ENCODE measurements around the gene PLTP.
A peak's percentile ranks its signal among the peaks of the same experiment; 100 is the strongest.

PLTP gene

DNA sequence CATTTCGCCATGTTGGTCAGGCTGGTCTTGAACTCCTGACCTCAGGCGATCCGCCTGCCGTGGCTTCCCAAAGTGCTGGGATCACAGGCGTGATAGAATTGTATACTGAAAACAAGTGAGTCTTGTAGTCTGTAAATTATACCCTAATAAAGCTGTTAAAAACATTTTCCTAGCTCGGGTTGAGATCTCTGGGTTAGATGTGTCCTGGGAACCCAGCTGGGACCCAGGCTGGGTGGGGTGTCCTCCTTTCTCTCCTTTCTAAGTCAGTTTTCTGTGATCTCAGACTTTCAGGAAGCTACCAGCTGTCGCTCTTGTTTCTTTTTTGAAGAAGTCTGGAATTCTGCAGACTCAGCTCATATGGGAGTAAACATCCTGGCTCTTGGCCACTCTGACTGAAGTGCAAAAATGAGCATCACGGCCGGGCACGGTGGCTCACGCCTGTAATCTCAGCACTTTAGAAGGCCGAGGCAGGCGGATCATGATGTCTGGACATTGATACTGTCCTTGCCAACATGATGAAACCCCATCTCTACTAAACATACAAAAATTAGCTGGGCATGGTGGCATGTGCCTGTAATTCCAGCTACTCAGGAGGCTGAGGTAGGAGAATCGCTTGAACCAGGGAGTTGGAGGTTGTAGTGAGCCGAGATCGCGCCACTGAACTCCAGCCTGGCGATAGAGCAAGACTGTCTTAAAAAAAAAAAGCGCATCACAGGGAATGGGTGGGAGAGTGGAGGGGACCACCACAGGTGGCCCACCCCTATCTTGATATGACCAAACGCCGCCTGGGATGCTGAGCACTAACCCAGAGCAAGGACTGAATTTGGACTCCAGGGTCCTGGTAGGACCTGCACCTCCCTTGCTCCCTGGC is 12.7 kb upstream of the PLTP start:
- DNase-seq = no peak
- in situ Hi-C loops (cut with HindIII; ENCODE audit: low pct_ligation_motif_present, low pct_unique_long_range_greater_than_20kb, low sequenced_read_pairs) = no loop called here

- DNase-seq = no peak
- in situ Hi-C loops (cut with HindIII; ENCODE audit: low pct_ligation_motif_present, low pct_unique_long_range_greater_than_20kb, low sequenced_read_pairs) = no loop called here
These were observed 9.6 kb upstream of the PLTP start for GRCh38 chr20:45921337-45922189.

DNA sequence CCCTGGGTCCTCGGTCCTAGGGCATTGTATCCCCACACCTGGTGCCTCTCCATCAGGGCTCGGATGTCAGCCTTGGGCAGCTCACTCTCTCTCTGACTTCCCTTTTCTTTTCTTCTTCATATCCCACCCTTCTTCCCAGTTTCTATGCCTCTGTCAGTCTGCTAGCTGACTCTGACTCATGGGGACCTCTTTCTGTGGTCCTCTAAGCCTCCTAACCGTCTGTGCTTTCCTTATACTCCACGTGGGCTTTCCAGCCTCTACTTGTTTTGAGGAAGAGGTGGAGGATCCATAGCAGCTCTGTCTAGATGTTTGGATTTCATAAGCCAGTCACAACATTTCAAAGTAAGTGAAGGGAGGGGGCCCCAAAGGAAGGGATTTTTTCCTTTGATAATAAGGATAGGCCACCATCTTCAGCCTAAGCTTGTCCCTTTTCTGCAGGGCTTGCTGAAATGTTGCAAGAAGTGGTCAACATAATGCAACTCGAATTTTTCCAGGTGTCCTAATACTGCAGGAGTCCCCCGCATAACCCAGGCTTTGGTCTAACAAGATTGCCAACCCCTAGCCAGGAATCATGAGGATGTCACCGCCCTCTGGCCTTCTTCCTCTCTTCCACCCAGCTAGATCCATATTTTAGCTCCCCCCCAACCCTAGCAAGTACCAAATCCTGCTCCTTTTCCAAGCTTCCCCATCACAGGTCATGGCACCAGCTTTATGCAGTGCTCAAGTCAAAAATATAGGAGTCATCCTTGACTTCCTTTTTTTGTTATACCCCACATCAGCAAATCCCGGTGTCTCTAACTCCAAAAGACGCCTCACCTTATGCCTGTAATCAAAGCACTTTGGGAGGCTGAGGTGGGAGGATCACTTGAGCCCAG is 8.7 kb upstream of the PLTP start:
- DNase-seq = no peak
- in situ Hi-C loops (cut with HindIII; ENCODE audit: low pct_ligation_motif_present, low pct_unique_long_range_greater_than_20kb, low sequenced_read_pairs) = no loop called here

DNA sequence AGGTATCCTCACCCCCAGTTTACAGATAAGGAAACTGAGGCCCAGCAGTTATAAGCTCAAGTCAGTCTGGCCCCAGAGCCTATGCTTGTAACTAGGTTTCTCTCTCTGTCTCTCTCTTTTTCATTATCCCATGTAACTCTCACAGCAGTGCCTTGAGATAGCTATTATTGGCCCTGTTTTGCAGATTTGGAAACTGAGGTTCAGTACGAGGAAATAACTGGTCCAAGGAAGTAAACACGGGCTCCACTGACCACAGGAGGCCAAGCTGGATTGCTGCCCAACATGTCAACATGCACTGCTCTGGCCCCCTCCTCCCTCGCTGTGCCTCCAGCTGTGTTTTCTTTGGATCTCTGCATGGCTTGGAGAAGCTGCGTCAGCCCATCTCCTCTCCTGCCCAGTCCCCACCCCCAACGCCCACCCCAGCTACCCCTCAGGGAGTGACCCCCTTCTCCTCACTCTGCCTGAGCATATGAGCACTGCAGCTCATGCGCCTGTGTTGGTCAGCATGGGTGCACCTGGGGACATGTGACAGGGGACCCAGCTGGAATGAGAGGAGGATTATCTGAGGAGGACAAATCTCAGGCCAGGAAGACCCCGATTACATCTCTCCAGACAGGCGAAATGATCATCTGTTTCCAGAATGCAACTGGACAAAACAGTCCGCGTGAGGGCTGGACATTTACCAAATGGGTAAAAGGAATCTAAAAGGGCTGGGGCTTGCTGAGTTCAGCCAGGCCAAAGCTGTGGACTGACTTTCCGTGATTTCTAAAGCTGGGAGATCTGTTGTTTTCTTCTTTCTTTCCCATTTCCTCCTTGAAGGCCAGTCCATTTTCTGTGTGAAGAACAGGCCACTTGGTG is 7.8 kb upstream of the PLTP start:
- DNase-seq = no peak
- in situ Hi-C loops (cut with HindIII; ENCODE audit: low pct_ligation_motif_present, low pct_unique_long_range_greater_than_20kb, low sequenced_read_pairs) = no loop called here

GRCh38 chr20:45918779-45919537 is 7.0 kb upstream of the PLTP start:
- in situ Hi-C loops (cut with HindIII; ENCODE audit: low pct_ligation_motif_present, low pct_unique_long_range_greater_than_20kb, low sequenced_read_pairs) = no loop called here
- no peak for DNase-seq

DNA sequence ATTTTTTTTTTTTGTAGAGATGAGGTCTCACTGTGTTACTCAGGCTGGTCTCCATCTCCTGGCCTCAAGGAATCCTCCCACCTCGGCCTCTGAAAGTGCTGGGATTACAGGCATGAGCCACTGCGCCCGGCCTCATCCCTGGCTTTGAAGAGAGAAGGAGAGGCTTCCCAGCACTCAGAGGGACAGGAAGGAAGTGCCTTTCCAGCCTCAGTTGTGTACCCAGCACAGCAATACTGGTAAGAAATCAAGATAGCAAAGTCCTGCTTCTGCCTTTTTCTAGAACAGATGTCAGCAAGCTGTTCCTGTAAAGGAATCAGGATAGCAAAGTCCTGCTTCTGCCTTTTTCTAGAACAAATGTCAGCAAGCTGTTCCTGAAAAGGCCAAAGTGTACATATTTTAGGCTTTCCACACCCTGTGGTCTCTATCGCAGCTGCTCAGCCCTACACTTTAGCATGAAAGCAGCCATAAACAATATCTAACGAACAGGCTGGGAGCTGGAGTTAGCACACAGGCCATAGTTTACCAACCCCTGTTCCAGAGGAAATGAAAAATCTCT is 6.3 kb upstream of the PLTP start:
- DNase-seq = no peak
- in situ Hi-C loops (cut with HindIII; ENCODE audit: low pct_ligation_motif_present, low pct_unique_long_range_greater_than_20kb, low sequenced_read_pairs) = no loop called here

- no peak for DNase-seq
- in situ Hi-C loops (cut with HindIII; ENCODE audit: low pct_ligation_motif_present, low pct_unique_long_range_greater_than_20kb, low sequenced_read_pairs) = no loop called here
These were observed 5.8 kb upstream of the PLTP start for GRCh38 chr20:45917790-45918141.

DNA sequence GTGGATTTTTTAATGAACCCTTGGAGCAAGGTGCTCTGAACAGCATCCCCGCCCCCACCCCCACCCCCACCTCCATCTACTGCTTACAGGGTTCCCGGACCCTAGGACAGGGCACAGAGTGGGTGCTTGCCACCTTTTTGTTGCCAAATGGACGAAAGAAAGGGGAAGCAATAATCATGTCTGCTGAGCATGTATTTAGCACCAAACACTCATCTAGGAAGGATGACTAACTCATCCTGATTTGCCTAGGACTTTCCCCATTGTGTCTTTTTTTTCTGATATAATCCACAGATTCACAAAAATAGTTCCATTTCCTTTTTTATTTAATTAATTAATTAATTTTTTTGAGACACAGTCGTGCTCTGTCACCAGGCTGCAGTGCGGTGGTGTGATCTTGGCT is 1.2 kb upstream of the PLTP start:
- in situ Hi-C loops (cut with HindIII; ENCODE audit: low pct_ligation_motif_present, low pct_unique_long_range_greater_than_20kb, low sequenced_read_pairs) = no loop called here
- DNase-seq = no peak

GRCh38 chr20:45912344-45912682 is 358 bp upstream of the PLTP start:
- no peak for DNase-seq
- in situ Hi-C loops (cut with HindIII; ENCODE audit: low pct_ligation_motif_present, low pct_unique_long_range_greater_than_20kb, low sequenced_read_pairs) = no loop called here

- in situ Hi-C loops (cut with HindIII; ENCODE audit: low pct_ligation_motif_present, low pct_unique_long_range_greater_than_20kb, low sequenced_read_pairs) = no loop called here
- peak; percentile 99 for DNase-seq
These were observed 1.1 kb downstream of the PLTP start for GRCh38 chr20:45910670-45911485.

DNA sequence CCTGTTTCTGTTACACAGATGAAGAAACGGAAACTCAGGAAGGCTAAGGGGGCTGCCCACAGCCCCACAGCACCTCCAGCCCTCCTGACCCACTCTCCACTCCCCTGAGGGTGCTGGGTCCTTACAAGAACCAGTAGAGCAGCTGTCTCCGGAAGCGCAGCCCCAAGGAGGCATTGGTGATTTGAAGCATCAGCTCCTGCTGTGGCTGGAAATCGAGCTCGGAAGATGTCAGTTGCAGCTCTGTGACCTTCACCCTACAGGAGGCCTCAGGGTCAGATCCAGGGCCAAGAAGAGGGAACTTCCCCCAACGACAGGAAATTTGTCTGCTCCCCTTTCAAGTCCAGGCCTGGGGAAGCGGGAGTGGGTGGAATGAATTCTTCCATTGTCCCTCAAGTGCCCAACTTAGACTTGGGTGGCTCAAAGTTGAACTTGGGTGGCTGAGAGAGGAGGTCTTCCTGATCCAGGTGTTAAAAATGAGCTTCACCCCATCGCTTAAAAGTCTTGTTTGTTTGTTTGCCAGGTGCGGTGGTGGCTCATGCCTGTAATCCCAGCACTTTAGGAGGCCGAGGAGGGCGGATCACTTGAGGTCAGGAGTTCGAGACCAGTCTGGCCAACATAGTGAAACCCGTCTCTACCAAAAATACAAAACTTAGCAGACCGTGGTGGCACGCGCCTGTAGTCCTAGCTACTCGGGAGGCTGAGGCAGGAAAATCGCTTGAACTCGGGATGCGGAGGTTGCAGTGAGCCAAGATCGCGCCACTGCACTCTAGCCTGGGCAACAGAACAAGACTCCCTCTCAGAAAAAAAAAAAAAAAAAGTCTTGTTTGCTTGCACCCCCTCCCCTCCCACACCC is 1.9 kb downstream of the PLTP start:
- in situ Hi-C loops (cut with HindIII; ENCODE audit: low pct_ligation_motif_present, low pct_unique_long_range_greater_than_20kb, low sequenced_read_pairs) = no loop called here
- no peak for DNase-seq

DNA sequence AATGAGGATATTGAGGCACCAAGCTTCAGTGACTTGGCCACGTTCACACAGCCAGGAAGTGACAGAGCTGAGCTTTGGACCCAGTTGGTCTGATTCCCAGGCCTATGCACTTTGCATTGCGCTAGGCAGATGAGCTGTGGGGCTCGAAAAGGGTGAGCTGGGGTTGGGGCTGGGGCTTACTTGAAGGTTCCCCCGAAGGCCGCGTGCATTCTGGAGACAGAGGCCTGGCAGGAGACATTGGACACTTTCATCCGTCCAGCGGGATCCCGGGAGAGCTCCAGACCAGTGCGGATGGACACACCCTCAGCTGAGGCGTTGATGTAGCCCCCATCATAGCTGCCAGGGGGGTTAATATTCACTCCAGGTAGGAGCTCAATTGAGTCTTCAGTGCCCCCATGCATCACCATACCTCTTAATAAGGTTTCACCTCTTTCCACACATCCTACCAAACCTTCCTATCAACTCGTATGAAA is 2.6 kb downstream of the PLTP start:
- in situ Hi-C loops (cut with HindIII; ENCODE audit: low pct_ligation_motif_present, low pct_unique_long_range_greater_than_20kb, low sequenced_read_pairs) = no loop called here

DNA sequence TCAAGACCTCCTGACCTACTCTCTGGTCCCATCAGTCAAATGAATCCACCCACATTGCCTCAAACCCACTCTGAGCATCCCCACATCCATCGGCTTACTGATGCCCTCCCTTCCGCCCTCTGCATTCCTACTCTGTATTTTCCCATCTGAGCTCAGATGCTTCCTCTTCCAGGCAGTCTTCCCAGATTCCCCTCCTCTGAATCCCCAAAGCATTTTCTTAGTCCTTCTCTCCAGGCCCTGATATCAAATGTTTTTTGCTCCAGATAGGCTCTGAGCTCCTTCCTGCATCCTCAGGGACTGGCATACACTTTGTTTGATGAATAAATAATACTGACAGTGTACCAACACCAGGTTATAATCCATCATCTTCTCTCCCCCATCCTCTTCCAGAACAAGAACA is 3.9 kb downstream of the PLTP start:
- no peak for DNase-seq
- in situ Hi-C loops (cut with HindIII; ENCODE audit: low pct_ligation_motif_present, low pct_unique_long_range_greater_than_20kb, low sequenced_read_pairs) = no loop called here

More for the DNA sequence above, 2.6 kb downstream of the PLTP start:
- DNase-seq = no peak

GRCh38 chr20:45907219-45907948 is 4.6 kb downstream of the PLTP start:
- DNase-seq = no peak
- in situ Hi-C loops (cut with HindIII; ENCODE audit: low pct_ligation_motif_present, low pct_unique_long_range_greater_than_20kb, low sequenced_read_pairs) = no loop called here

GRCh38 chr20:45905505-45906079 is 6.4 kb downstream of the PLTP start:
- peak; percentile 15 for DNase-seq
- in situ Hi-C loops (cut with HindIII; ENCODE audit: low pct_ligation_motif_present, low pct_unique_long_range_greater_than_20kb, low sequenced_read_pairs) = no loop called here

Data from ACHN (cell line).